Neural cell (in vitro differentiated cells): Measurements from ENCODE around the gene SERPINA1.

Source experiments
- CTCF ChIP-seq: fragments of 450-650 bp; IDR thresholded peaks from 2 replicates; pipeline ENCODE4 v1.5.1; 2014; ENCODE audit warnings: antibody characterized with exemption, mild to moderate bottlenecking, moderate library complexity; ENCODE audit not compliant: poor library complexity, severe bottlenecking
- MXI1 ChIP-seq: fragments of 450-650 bp; conservative IDR thresholded peaks from 2 replicates; pipeline ENCODE4 v1.6.1; 2014; ENCODE audit warnings: antibody characterized with exemption, mild to moderate bottlenecking; ENCODE audit not compliant: poor library complexity, severe bottlenecking
- POLR2AphosphoS5 ChIP-seq: IDR thresholded peaks from 2 replicates; pipeline ENCODE4 v1.6.1; 2012

- TF ChIP-seq CTCF: no peak
- TF ChIP-seq POLR2AphosphoS5: no peak
- no peak for TF ChIP-seq MXI1
Measured at GRCh38 chr14:94387051-94388026, 1.1 kb downstream of the SERPINA1 start.
